Dermis blood vessel endothelial cell (primary cell): Measurements from ENCODE around the gene TMEM147. TPM values are rescaled to one million over a fixed set of nuclear protein-coding genes. Genes with fewer than 3 reads are reported as not detected.

ENCODE experiments used
- DNase-seq: peaks from one replicate; pipeline ENCODE4 v3.0.0; 2010
- total RNA-seq: library from RNA; depleted of rRNA; stranded (reverse); fragments of >200 nt; gene quantifications from 2 replicates; pipeline ENCODE4 v1.2.3, GENCODE V29; 2014

TMEM147 gene
- total RNA-seq, 1 donor from 2014 or later = 68.8 TPM

DNA sequence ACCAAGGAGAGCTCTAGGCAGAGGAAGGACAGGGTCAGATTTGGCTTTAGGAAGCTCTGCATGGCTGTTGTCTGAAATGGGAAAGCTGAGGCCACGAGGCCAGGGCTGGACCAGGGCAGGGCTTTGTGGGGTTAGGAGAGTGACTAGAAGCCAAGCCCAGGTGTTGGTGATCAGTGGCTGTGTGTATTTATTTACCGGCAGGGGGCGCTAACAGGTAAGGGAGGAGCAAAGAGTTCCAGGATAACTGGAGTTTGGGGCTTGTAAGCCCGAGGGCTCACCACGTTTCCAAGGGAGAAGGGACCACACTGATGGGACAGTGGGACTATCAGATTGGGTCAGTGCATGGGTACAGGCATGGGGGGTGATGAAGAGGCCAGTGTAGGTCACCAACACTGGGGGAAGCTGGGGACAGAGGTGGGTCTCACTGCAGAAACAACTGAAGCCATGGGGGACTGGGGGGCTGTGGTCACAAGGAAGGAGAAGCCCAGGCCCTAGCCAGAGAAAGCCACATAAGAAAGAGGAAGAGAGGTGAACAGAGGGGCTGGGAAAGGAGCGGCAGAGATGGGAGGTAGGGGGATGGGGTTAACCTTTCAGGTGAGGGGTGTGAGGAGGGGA, 3.9 kb downstream of the TMEM147 start:
- DNase-seq = peak; percentile 82

GRCh38 chr19:35549879-35550523, 4.6 kb downstream of the TMEM147 start:
- no peak for DNase-seq

- DNase-seq = no peak
Observed at GRCh38 chr19:35551091-35551810, 5.8 kb downstream of the TMEM147 start.

DNA sequence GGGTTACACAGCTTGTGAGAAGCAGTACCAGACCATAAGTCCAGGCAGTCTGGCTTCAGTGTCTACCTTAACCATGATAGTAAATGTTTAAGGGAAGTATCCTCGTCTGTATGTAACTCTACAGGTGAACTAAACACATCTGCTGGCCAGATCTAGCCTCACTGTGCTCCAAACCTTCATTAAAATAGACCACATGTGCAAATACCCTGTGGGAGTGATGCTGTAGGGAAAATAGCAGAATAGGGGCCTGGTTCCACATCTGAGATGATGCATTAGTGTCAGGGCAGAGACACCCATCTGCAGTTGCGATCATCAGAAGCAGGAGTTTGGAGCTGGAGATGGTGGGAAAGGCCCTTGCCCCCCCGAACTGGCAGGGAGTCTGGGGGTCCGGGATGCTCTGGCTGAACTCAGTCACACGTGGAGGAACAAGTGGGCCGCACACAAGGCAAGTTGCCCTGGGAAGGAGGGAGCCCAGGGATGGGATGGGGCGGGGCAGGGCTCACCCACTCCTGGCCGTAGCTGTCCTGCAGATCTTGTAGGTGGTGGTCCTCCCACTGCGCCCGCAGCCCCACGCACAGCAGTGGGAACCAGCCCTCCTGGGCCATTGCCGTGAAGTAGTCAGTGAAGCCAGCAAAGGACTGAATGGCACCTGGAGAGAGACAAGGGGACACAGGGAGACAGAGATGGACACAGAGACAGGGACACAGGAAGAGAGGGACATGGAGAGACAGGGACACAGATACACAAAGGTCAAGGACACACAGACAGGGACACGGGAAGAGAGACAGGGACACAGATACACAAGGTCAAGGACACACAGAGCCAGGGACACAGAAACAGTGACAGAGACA, 7.3 kb downstream of the TMEM147 start:
- no peak for DNase-seq

GRCh38 chr19:35553385-35554000, 8.1 kb downstream of the TMEM147 start:
- DNase-seq = no peak

DNA sequence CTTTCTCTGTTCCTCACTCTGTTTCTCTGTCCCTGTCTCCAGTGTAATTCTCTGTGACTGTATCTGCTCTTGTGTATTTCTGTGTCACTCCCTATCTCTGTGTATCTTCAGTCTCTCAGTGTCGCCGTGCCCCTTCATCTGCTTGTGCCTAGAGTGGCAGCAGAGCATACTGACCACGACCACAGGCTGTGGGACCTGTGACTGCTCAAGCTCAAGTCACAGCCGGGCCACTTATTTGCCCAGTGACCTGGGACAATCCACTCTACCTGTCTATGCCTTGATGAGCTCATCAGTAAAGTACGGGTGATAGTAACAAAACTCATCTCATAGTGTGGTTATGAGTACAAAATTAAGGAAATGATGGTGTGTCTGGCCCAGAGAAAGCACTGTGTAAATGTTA, 8.7 kb downstream of the TMEM147 start:
- no peak for DNase-seq

DNA sequence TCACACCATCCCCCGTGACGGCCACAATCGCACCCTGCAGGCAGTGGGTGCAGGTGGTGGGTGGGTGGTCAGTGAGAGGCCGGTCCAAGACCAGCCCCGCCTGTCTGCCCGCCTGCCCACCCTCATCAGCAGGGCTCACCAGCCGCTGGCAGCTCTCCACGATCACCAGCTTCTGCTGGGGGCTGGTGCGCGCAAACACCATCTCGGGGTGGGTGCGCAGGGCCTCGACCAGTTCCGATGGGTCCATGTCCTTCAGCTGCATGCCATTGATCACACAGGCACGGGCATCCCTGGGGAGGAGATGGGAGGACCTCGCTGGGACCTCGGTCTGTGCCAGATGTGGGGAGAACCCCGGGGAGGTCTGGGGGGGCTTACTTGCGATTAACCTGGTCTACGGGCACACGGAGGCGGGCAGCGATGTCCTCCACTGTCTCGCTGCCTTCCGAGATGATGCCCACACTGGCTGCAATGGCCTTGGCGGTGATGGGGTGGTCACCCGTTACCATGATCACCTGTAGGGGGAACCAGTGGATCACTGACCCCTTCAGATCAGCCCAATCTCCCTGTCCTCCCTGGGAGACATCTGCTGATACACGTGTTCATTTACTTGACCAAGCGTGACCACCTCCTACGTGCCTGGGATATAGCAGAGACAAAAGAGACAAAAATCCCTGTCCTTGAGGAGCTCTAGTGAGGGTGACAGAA, 10.0 kb downstream of the TMEM147 start:
- DNase-seq = peak; percentile 50

- no peak for DNase-seq
Observed at GRCh38 chr19:35556025-35556590, 10.7 kb downstream of the TMEM147 start.

GRCh38 chr19:35556846-35557538, 11.6 kb downstream of the TMEM147 start:
- DNase-seq = no peak

GRCh38 chr19:35557539-35558399, 12.3 kb downstream of the TMEM147 start:
- DNase-seq = peak; percentile 52

DNA sequence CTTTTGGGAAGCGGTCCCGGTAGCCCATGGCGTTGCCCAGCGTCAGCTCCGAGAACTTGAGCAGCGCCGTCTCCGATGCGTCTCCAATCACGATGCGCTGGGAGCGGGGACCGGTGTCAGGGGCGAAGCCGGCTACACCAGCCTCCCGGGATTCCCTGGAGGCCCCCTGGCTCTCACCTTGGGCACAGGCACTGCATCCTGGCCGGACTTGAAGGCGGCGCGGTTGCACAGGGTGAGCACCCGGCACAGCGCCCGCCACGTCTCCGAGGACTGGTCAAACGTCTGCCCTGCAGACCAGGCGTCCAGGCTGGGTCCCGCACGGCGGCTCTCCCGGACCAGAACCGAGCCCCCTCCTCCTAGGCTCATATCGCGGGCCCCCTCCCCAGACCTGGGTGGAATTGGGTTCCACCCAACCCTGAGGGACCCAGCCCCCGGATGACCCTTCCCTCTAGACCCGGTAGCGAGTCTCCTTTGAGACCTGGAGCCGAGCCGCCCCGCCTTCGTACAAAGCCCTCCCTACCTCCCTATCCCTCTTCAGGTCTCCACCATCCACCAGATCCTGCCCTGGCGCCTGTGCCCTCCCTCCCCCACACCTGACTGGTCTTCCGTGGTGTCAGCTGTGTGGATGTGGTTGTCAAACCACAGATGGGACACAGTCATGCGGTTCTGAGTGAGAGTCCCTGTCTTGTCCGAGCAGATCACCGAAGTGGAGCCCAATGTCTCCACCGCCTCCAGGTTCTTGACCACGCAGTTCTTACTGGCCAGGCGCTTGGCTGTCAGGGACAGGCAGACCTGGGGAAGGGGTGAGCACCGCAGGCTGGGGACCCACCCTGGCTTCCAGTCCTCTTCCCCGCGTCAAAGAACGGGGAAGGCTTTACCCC, 13.2 kb downstream of the TMEM147 start:
- no peak for DNase-seq

GRCh38 chr19:35559281-35559659, 13.8 kb downstream of the TMEM147 start:
- no peak for DNase-seq

GRCh38 chr19:35559781-35560180, 14.4 kb downstream of the TMEM147 start:
- DNase-seq = no peak

- no peak for DNase-seq
Observed at GRCh38 chr19:35560271-35560670, 14.8 kb downstream of the TMEM147 start.

DNA sequence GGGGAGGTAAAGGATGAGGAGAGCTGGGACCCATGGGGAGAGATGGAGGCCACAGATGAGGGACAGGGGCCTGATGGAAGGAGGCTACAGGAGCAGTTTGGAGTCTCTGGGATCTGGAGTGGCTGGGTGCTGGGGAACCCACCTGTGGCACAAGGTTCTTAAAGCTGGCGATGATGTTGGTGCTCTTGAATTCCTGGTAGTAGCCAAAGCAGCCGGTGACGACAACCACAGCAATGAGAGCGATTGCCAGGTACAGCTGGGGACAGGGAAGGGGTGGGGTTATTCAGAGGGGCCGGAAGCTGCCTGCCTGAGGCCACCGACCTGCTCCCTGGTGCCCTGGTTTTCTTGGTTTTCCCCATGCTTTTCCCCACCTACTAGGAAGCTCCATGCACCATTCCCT, 15.3 kb downstream of the TMEM147 start:
- no peak for DNase-seq

GRCh38 chr19:35561436-35561835, 16.0 kb downstream of the TMEM147 start:
- no peak for DNase-seq

- DNase-seq = no peak
Observed at GRCh38 chr19:35562336-35562735, 16.9 kb downstream of the TMEM147 start.

DNA sequence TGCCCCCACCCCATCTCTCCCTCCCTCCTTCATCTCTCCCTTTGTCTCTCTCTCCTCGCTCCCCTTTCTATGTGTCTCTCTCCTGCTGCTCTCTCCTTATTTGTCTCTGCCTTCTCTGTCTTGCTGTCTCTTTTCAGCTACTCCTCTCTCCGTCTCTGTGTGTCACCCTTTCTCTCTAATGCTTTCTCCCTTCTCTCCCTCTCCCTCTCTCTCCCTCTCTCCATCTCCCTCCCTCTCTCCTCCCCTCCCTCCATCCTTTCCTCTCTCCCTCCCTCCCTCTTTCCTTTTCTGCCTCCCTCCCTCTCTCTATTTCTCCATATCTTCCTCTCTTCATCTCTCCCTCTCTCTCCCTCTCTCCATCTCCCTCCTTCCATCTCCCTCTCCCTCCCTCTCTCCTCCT, 17.4 kb downstream of the TMEM147 start:
- no peak for DNase-seq
